Right atrium auricular region (tissue), 2 donors: ENCODE results near the gene CWH43. TPM values are rescaled to one million over a fixed set of nuclear protein-coding genes. Genes with fewer than 3 reads are reported as not detected.

ENCODE experiments used
- DNase-seq: peaks from one replicate; pipeline ENCODE4 v3.0.0-alpha.2; 2019; ENCODE audit warnings: low spot score
- H3K27ac ChIP-seq, 2 donors: fragments of 200-600 bp; sonication (generic); 1 replicate in 1 of 2; 2 replicates in 1 of 2; pipeline ENCODE4 v1.5.1; 2016 to 2019
- H3K27me3 ChIP-seq, 2 donors: fragments of 200-600 bp; sonication (generic); one replicate each; pipeline versions ENCODE4 v1.5.1 to v1.6.0; 2017 to 2019
- H3K36me3 ChIP-seq: fragments of 200-600 bp; sonication (generic); one replicate; pipeline ENCODE4 v1.5.1; 2016
- H3K4me1 ChIP-seq, 2 donors: fragments of 200-600 bp; sonication (generic); one replicate each; pipeline versions ENCODE4 v1.5.1 to v1.6.0; 2017 to 2019
- H3K4me3 ChIP-seq, 2 donors: fragments of 200-600 bp; sonication (generic); 1 replicate in 1 of 2; 2 replicates in 1 of 2; pipeline ENCODE4 v1.5.1; 2017 to 2019; ENCODE audit warnings: mild to moderate bottlenecking in 1 of 2, moderate library complexity in 1 of 2
- H3K9me3 ChIP-seq, 2 donors: fragments of 200-600 bp; sonication (generic); one replicate each; pipeline ENCODE4 v1.5.1; 2019
- total RNA-seq, 2 donors: library from RNA; depleted of rRNA; stranded (reverse); fragments of >200 nt; gene quantifications; one replicate each; pipeline ENCODE4 v1.1.0, GENCODE V29; 2016
- TF ChIP-seq, protein P1 (sequence below), 2 donors: fragments of 200-600 bp; sonication (generic); IDR thresholded peaks; one replicate each; pipeline ENCODE4 v1.5.1; 2019; ENCODE audit warnings: antibody characterized with exemption in 2 of 2

CWH43 gene
- total RNA-seq, 2 donors from 2014 or later, result not detected

GRCh38 chr4:48967631-48968030, 18.4 kb upstream of the CWH43 start:
- Histone ChIP-seq H3K27me3 (no peaks in the 10 kb centered on the region), H3K27ac (no peak overlapping the region), H3K36me3 (no peaks in the 10 kb centered on the region), H3K9me3 (no peaks in the 10 kb centered on the region), H3K4me3 (no peak overlapping the region), H3K4me1 (no peaks in the 10 kb centered on the region)
- DNase-seq, result no peak
- TF ChIP-seq, protein P1, sequence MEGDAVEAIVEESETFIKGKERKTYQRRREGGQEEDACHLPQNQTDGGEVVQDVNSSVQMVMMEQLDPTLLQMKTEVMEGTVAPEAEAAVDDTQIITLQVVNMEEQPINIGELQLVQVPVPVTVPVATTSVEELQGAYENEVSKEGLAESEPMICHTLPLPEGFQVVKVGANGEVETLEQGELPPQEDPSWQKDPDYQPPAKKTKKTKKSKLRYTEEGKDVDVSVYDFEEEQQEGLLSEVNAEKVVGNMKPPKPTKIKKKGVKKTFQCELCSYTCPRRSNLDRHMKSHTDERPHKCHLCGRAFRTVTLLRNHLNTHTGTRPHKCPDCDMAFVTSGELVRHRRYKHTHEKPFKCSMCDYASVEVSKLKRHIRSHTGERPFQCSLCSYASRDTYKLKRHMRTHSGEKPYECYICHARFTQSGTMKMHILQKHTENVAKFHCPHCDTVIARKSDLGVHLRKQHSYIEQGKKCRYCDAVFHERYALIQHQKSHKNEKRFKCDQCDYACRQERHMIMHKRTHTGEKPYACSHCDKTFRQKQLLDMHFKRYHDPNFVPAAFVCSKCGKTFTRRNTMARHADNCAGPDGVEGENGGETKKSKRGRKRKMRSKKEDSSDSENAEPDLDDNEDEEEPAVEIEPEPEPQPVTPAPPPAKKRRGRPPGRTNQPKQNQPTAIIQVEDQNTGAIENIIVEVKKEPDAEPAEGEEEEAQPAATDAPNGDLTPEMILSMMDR (IDR thresholded peaks at IDR 0.05), result no peak

DNA sequence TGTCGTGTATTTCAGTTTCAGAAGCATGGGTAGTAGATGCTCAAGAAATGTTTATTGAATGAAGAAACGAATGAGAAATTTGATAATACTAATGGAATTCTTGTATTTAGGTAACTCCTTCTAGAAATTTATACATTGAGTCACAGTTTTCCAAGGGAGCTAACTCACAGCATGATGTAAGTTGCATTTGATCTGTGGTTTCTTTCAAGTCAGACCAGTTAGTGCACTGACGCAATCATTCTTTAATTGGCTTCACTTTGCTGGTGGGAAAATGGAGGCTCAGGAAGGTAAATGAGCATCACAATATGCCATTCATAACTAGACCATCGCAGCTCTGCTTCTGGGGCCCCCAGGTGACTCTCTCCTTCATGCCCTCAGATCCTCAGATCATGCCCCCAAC, 17.3 kb upstream of the CWH43 start:
- H3K4me3 ChIP-seq, result no peak overlapping the region
- H3K27me3 ChIP-seq, result no peaks in the 10 kb centered on the region
- no peaks in the 10 kb centered on the region for H3K9me3 ChIP-seq
- no peak for DNase-seq
- TF ChIP-seq, protein P1 (IDR thresholded peaks at IDR 0.05), result no peak
- H3K36me3 ChIP-seq, result no peaks in the 10 kb centered on the region
- H3K4me1 ChIP-seq, result no peaks in the 10 kb centered on the region
- H3K27ac ChIP-seq, result no peak overlapping the region

DNA sequence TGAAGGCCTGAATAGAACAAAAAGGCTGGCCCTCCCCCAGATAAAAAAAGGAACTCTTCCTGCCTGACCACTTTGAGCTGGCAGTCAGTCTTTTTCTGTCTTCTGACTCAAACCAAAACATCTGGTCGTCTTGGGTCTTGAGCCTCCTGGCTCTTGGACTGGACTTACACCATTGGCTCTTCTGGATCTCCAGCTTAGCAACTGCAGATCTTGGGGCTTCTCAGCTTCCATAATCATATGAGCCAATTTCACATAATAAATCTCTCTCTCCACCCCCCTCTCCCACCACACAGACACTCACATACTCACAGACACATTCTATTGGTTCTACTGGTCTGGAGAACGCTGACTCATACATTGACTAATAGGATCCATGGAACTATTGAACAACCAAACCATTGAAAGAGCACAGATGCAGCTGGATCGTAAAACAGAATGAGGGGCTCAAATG, 15.6 kb upstream of the CWH43 start:
- Histone ChIP-seq H3K4me1 (no peaks in the 10 kb centered on the region), H3K9me3 (no peaks in the 10 kb centered on the region), H3K27me3 (no peaks in the 10 kb centered on the region), H3K4me3 (no peak overlapping the region), H3K36me3 (no peaks in the 10 kb centered on the region), H3K27ac (no peak overlapping the region)
- TF ChIP-seq, protein P1 (IDR thresholded peaks at IDR 0.05), result no peak
- DNase-seq, result no peak

GRCh38 chr4:48974979-48975640, 11.0 kb upstream of the CWH43 start:
- H3K27ac ChIP-seq, result no peak overlapping the region
- no peaks in the 10 kb centered on the region for H3K9me3 ChIP-seq
- no peaks in the 10 kb centered on the region for H3K36me3 ChIP-seq
- DNase-seq, result no peak
- TF ChIP-seq, protein P1 (IDR thresholded peaks at IDR 0.05), result no peak
- H3K4me3 ChIP-seq, result no peak overlapping the region
- no peaks in the 10 kb centered on the region for H3K27me3 ChIP-seq
- no peaks in the 10 kb centered on the region for H3K4me1 ChIP-seq

DNA sequence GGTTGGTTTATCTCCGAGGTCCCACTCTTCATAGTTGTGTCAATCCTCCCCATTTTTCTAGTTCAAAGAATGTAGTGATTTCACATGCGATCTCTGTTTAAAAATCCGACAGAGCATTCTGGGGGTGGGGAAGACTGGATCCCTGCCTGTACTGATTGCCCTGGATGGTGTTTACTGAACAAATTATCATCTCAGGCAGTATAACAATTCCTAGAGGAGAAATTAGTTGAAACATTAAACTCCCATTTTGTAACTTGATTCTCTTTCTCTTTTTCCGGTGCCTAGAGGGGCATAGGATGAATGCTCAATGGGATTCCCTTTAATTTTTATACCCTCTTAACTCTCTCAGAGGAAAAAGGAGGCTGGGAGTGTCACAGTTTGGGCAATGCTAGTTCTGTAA, 10.0 kb upstream of the CWH43 start:
- H3K4me1 ChIP-seq, result no peaks in the 10 kb centered on the region
- H3K9me3 ChIP-seq, result no peaks in the 10 kb centered on the region
- TF ChIP-seq, protein P1 (IDR thresholded peaks at IDR 0.05), result no peak
- no peak overlapping the region for H3K27ac ChIP-seq
- H3K36me3 ChIP-seq, result no peaks in the 10 kb centered on the region
- H3K27me3 ChIP-seq, result no peaks in the 10 kb centered on the region
- DNase-seq, result no peak
- H3K4me3 ChIP-seq, result no peak overlapping the region
